HG03378 (cell line): ENCODE results near the gene INSYN2A.

ENCODE experiments used
- ATAC-seq: cut with Tn5 transposase; IDR thresholded peaks from one replicate; pipeline ENCODE4 v1.9.1; 2021; ENCODE audit warnings: mild to moderate bottlenecking, moderate library complexity; ENCODE audit not compliant: unreplicated experiment

Gene INSYN2A

GRCh38 chr10:127196282-127197153, at the start of gene INSYN2A:
INSYN2A (minus strand) TSS chr10:127196591; CDS start chr10:127176395, 20,196 bp downstream.
- ATAC-seq: no peak

- ATAC-seq: no peak
Measured at GRCh38 chr10:127245456-127245855, 49.1 kb upstream of the INSYN2A start.

GRCh38 chr10:127243490-127244272, 47.3 kb upstream of the INSYN2A start:
- no peak for ATAC-seq

GRCh38 chr10:127242914-127243313, 46.5 kb upstream of the INSYN2A start:
- no peak for ATAC-seq

GRCh38 chr10:127236266-127236665, 39.9 kb upstream of the INSYN2A start:
- ATAC-seq: no peak

- no peak for ATAC-seq
Measured at GRCh38 chr10:127234306-127234800, 38.0 kb upstream of the INSYN2A start.

GRCh38 chr10:127228195-127228787, 31.9 kb upstream of the INSYN2A start:
- ATAC-seq: no peak

- ATAC-seq: no peak
Measured at GRCh38 chr10:127227663-127228062, 31.3 kb upstream of the INSYN2A start.

GRCh38 chr10:127227027-127227426, 30.6 kb upstream of the INSYN2A start:
- no peak for ATAC-seq

GRCh38 chr10:127221281-127221680, 24.9 kb upstream of the INSYN2A start:
- no peak for ATAC-seq

- ATAC-seq: no peak
Measured at GRCh38 chr10:127218658-127219057, 22.3 kb upstream of the INSYN2A start.

GRCh38 chr10:127216786-127217185, 20.4 kb upstream of the INSYN2A start:
- ATAC-seq: no peak

- ATAC-seq: no peak
Measured at GRCh38 chr10:127216274-127216673, 19.9 kb upstream of the INSYN2A start.

GRCh38 chr10:127215866-127216265, 19.5 kb upstream of the INSYN2A start:
- ATAC-seq: no peak

GRCh38 chr10:127210936-127211466, 14.6 kb upstream of the INSYN2A start:
- no peak for ATAC-seq

GRCh38 chr10:127207081-127207480, 10.7 kb upstream of the INSYN2A start:
- ATAC-seq: no peak

- no peak for ATAC-seq
Measured at GRCh38 chr10:127203067-127203466, 6.7 kb upstream of the INSYN2A start.

GRCh38 chr10:127200646-127201045, 4.3 kb upstream of the INSYN2A start:
- ATAC-seq: no peak

- no peak for ATAC-seq
Measured at GRCh38 chr10:127198721-127199120, 2.3 kb upstream of the INSYN2A start.

- ATAC-seq: no peak
Measured at GRCh38 chr10:127198307-127198706, 1.9 kb upstream of the INSYN2A start.

GRCh38 chr10:127197154-127197432, 702 bp upstream of the INSYN2A start:
- no peak for ATAC-seq
